HG03097 (cell line): ENCODE data around the gene STARD13.
A peak's percentile ranks its signal among the peaks of the same experiment; 100 is the strongest.
"Not testable (repeated sequence)": the region's sequence is repeated elsewhere in the genome, so short reads cannot be mapped to it uniquely, and the experiment has no call there.

Source experiments
- ATAC-seq: cut with Tn5 transposase; IDR thresholded peaks from one replicate; pipeline ENCODE4 v1.9.1; 2021; ENCODE audit not compliant: unreplicated experiment, low FRiP score

Gene STARD13

GRCh38 chr13:33183431-33184111 lies 102.0 kb downstream of the STARD13 start:
- ATAC-seq: no peak

- ATAC-seq: peak; percentile 57
These were observed 102.8 kb downstream of the STARD13 start for GRCh38 chr13:33182729-33183128.

- ATAC-seq: no peak
These were observed 104.3 kb downstream of the STARD13 start for GRCh38 chr13:33181264-33181663.

- no peak for ATAC-seq
These were observed 105.3 kb downstream of the STARD13 start for GRCh38 chr13:33180122-33180804.

- ATAC-seq: no peak
These were observed 106.1 kb downstream of the STARD13 start for GRCh38 chr13:33179463-33179862.

GRCh38 chr13:33178209-33178840 lies 107.2 kb downstream of the STARD13 start:
- ATAC-seq: no peak

GRCh38 chr13:33177340-33178208 lies 108.0 kb downstream of the STARD13 start:
- not testable (repeated sequence) for ATAC-seq

- ATAC-seq: no peak
These were observed 109.0 kb downstream of the STARD13 start for GRCh38 chr13:33176526-33176925.

- no peak for ATAC-seq
These were observed 109.6 kb downstream of the STARD13 start for GRCh38 chr13:33175991-33176390.

GRCh38 chr13:33174931-33175330 lies 110.6 kb downstream of the STARD13 start:
- ATAC-seq: no peak

- ATAC-seq: no peak
These were observed 111.1 kb downstream of the STARD13 start for GRCh38 chr13:33174491-33174890.

- ATAC-seq: no peak
These were observed 112.6 kb downstream of the STARD13 start for GRCh38 chr13:33172911-33173310.

GRCh38 chr13:33172400-33172799 lies 113.2 kb downstream of the STARD13 start:
- no peak for ATAC-seq

- ATAC-seq: no peak
These were observed 116.1 kb downstream of the STARD13 start for GRCh38 chr13:33169273-33169980.

- ATAC-seq: no peak
These were observed 117.1 kb downstream of the STARD13 start for GRCh38 chr13:33168321-33168960.

- ATAC-seq: no peak
These were observed 118.1 kb downstream of the STARD13 start for GRCh38 chr13:33167491-33167890.

- no peak for ATAC-seq
These were observed 119.8 kb downstream of the STARD13 start for GRCh38 chr13:33165787-33166186.

GRCh38 chr13:33164331-33164730 lies 121.2 kb downstream of the STARD13 start:
- no peak for ATAC-seq

GRCh38 chr13:33162725-33163124 lies 122.8 kb downstream of the STARD13 start:
- ATAC-seq: not testable (repeated sequence)

- no peak for ATAC-seq
These were observed 126.7 kb downstream of the STARD13 start for GRCh38 chr13:33158816-33159215.
